ENCODE data around the gene ZNF81. TPM values are rescaled to one million over a fixed set of nuclear protein-coding genes. Genes with fewer than 3 reads are reported as not detected.
"Not testable (repeated sequence)": the region's sequence is repeated elsewhere in the genome, so short reads cannot be mapped to it uniquely, and the experiment has no call there.

Gene ZNF81
- total RNA-seq, 1 experiment from 2014 or later, result 9.5 TPM

GRCh38 chrX:47806415-47807271, 30.1 kb upstream of the ZNF81 start:
- H3K4me1 Mint-ChIP-seq (ENCODE audit: low read depth, unreplicated experiment); H3K9me3 ChIP-seq; H3K9me3 Mint-ChIP-seq (ENCODE audit: unreplicated experiment); intact Hi-C loops (cut with micrococcal nuclease; ENCODE audit: unreplicated experiment); H3K36me3 Mint-ChIP-seq (ENCODE audit: insufficient read depth, unreplicated experiment); H3K27me3 ChIP-seq (replicated peaks; ENCODE audit: control insufficient read depth, insufficient read depth, low read length); H3K27ac Mint-ChIP-seq (ENCODE audit: unreplicated experiment); H3K27me3 Mint-ChIP-seq (ENCODE audit: insufficient read depth, unreplicated experiment); H3K4me1 ChIP-seq; H3K4me3 ChIP-seq (ENCODE audit: low read depth, low read length); DNase-seq; POLR2A ChIA-PET; H3K4me3 Mint-ChIP-seq (ENCODE audit: unreplicated experiment); H3K36me3 ChIP-seq (ENCODE audit: control insufficient read depth, insufficient read depth, low read length); BruUV-seq (replicated peaks): not testable (repeated sequence)
- CTCF ChIA-PET, result interaction anchor here (0.6 kb wide), 1 partner anchor 26 kb away, joined by 3 read pairs; no protein-coding TSS in a partner anchor

- H3K9me3 Mint-ChIP-seq (ENCODE audit: unreplicated experiment); H3K27ac Mint-ChIP-seq (ENCODE audit: unreplicated experiment); H3K36me3 ChIP-seq (ENCODE audit: control insufficient read depth, insufficient read depth, low read length); H3K4me1 Mint-ChIP-seq (ENCODE audit: low read depth, unreplicated experiment); H3K4me3 Mint-ChIP-seq (ENCODE audit: unreplicated experiment); POLR2A ChIA-PET; H3K36me3 Mint-ChIP-seq (ENCODE audit: insufficient read depth, unreplicated experiment); H3K9me3 ChIP-seq; H3K4me3 ChIP-seq (ENCODE audit: low read depth, low read length); H3K4me1 ChIP-seq; H3K27me3 Mint-ChIP-seq (ENCODE audit: insufficient read depth, unreplicated experiment); H3K27me3 ChIP-seq (replicated peaks; ENCODE audit: control insufficient read depth, insufficient read depth, low read length); BruUV-seq (replicated peaks); DNase-seq; intact Hi-C loops (cut with micrococcal nuclease; ENCODE audit: unreplicated experiment): not testable (repeated sequence)
- CTCF ChIA-PET, result interaction anchor here (0.6 kb wide), 1 partner anchor 26 kb away, joined by 3 read pairs; no protein-coding TSS in a partner anchor
Observed at GRCh38 chrX:47807272-47807538, 29.5 kb upstream of the ZNF81 start.

GRCh38 chrX:47807548-47807947, 29.2 kb upstream of the ZNF81 start:
- DNase-seq, result no peak
- H3K4me3 ChIP-seq (ENCODE audit: low read depth, low read length), result no peak overlapping the region
- no peaks in the 10 kb centered on the region for H3K9me3 ChIP-seq
- no peaks in the 10 kb centered on the region for H3K4me1 ChIP-seq
- H3K27me3 Mint-ChIP-seq (ENCODE audit: insufficient read depth, unreplicated experiment), result peaks cover 5% of the 10 kb centered on the region
- H3K4me1 Mint-ChIP-seq (ENCODE audit: low read depth, unreplicated experiment), result peaks cover 4% of the 10 kb centered on the region
- CTCF ChIA-PET, result no interaction called here
- POLR2A ChIA-PET, result interaction anchor here (0.7 kb wide), 1 partner anchor 8 kb away, joined by 3 read pairs; no protein-coding TSS in a partner anchor
- no peak overlapping the region for H3K27ac Mint-ChIP-seq (ENCODE audit: unreplicated experiment)
- H3K36me3 ChIP-seq (ENCODE audit: control insufficient read depth, insufficient read depth, low read length), result no peaks in the 10 kb centered on the region
- H3K27me3 ChIP-seq (replicated peaks; ENCODE audit: control insufficient read depth, insufficient read depth, low read length), result no peaks in the 10 kb centered on the region
- no peak for TF ChIP-seq CTCF (IDR thresholded peaks at IDR 0.05; ENCODE audit: insufficient read depth in 1 of 2, low read depth in 1 of 2, low read length in 1 of 2, severe bottlenecking in 1 of 2, unreplicated experiment in 1 of 2)
- BruUV-seq (replicated peaks), result no TSS peak
- H3K9me3 Mint-ChIP-seq (ENCODE audit: unreplicated experiment), result no peaks in the 10 kb centered on the region
- no peak overlapping the region for H3K4me3 Mint-ChIP-seq (ENCODE audit: unreplicated experiment)
- H3K36me3 Mint-ChIP-seq (ENCODE audit: insufficient read depth, unreplicated experiment), result no peaks in the 10 kb centered on the region
- intact Hi-C loops (cut with micrococcal nuclease; ENCODE audit: unreplicated experiment), result no loop called here

- no peaks in the 10 kb centered on the region for H3K9me3 ChIP-seq
- H3K4me3 Mint-ChIP-seq (ENCODE audit: unreplicated experiment), result no peak overlapping the region
- no TSS peak for BruUV-seq (replicated peaks)
- no peaks in the 10 kb centered on the region for H3K36me3 ChIP-seq (ENCODE audit: control insufficient read depth, insufficient read depth, low read length)
- H3K27me3 ChIP-seq (replicated peaks; ENCODE audit: control insufficient read depth, insufficient read depth, low read length), result no peaks in the 10 kb centered on the region
- no peaks in the 10 kb centered on the region for H3K4me1 ChIP-seq
- ChIA-PET POLR2A (no interaction called here), CTCF (no interaction called here)
- intact Hi-C loops (cut with micrococcal nuclease; ENCODE audit: unreplicated experiment), result no loop called here
- DNase-seq, result no peak
- H3K27ac Mint-ChIP-seq (ENCODE audit: unreplicated experiment), result no peak overlapping the region
- no peaks in the 10 kb centered on the region for H3K27me3 Mint-ChIP-seq (ENCODE audit: insufficient read depth, unreplicated experiment)
- no peak overlapping the region for H3K4me3 ChIP-seq (ENCODE audit: low read depth, low read length)
- H3K9me3 Mint-ChIP-seq (ENCODE audit: unreplicated experiment), result no peaks in the 10 kb centered on the region
- no peaks in the 10 kb centered on the region for H3K36me3 Mint-ChIP-seq (ENCODE audit: insufficient read depth, unreplicated experiment)
- TF ChIP-seq CTCF (IDR thresholded peaks at IDR 0.05; ENCODE audit: insufficient read depth in 1 of 2, low read depth in 1 of 2, low read length in 1 of 2, severe bottlenecking in 1 of 2, unreplicated experiment in 1 of 2), result no peak
- H3K4me1 Mint-ChIP-seq (ENCODE audit: low read depth, unreplicated experiment), result no peaks in the 10 kb centered on the region
Observed at GRCh38 chrX:47808904-47809788, 27.6 kb upstream of the ZNF81 start.
